GM23248 (cell line): Measurements from ENCODE around the gene DCUN1D1. TPM values are rescaled to one million over a fixed set of nuclear protein-coding genes. Genes with fewer than 3 reads are reported as not detected.

Source experiments
- DNase-seq: peaks from one replicate; pipeline ENCODE4 v3.0.0-alpha.2; 2015
- H2AFZ ChIP-seq: fragments of 200-600 bp; sonication (generic); 2 replicates; pipeline ENCODE4 v1.6.1; 2016; ENCODE audit warnings: antibody characterized with exemption
- H3F3A ChIP-seq: fragments of 200-600 bp; sonication (generic); 2 replicates; pipeline ENCODE4 v1.6.1; 2016; ENCODE audit warnings: mild to moderate bottlenecking, antibody characterized with exemption, mixed run types; ENCODE audit not compliant: insufficient read depth
- H3K27ac ChIP-seq: fragments of 200-600 bp; sonication (generic); 2 replicates; pipeline ENCODE4 v1.5.1; 2016; ENCODE audit warnings: mild to moderate bottlenecking
- H3K27me3 ChIP-seq: fragments of 200-600 bp; sonication (generic); replicated peaks from 2 replicates; pipeline ENCODE4 v1.6.1; 2016; ENCODE audit warnings: mild to moderate bottlenecking; ENCODE audit not compliant: insufficient read depth
- H3K36me3 ChIP-seq: fragments of 200-600 bp; sonication (generic); 2 replicates; pipeline ENCODE4 v1.6.1; 2016; ENCODE audit warnings: low read depth, mild to moderate bottlenecking
- H3K4me1 ChIP-seq: fragments of 200-600 bp; sonication (generic); 2 replicates; pipeline ENCODE4 v1.6.1; 2016; ENCODE audit warnings: mild to moderate bottlenecking; ENCODE audit not compliant: insufficient read depth
- H3K4me2 ChIP-seq: fragments of 200-600 bp; sonication (generic); one replicate; pipeline ENCODE4 v1.6.1; 2016; ENCODE audit warnings: mild to moderate bottlenecking; ENCODE audit not compliant: unreplicated experiment
- H3K4me3 ChIP-seq: fragments of 200-600 bp; sonication (generic); 2 replicates; pipeline ENCODE4 v1.5.1; 2016; ENCODE audit warnings: mild to moderate bottlenecking
- H3K79me2 ChIP-seq: fragments of 200-600 bp; sonication (generic); 2 replicates; pipeline ENCODE4 v1.6.1; 2016; ENCODE audit warnings: mild to moderate bottlenecking; ENCODE audit not compliant: insufficient read depth
- H3K9ac ChIP-seq: fragments of 200-600 bp; sonication (generic); 2 replicates; pipeline ENCODE4 v1.6.1; 2016; ENCODE audit warnings: mild to moderate bottlenecking
- H3K9me2 ChIP-seq: fragments of 200-600 bp; sonication (generic); 2 replicates; pipeline ENCODE4 v1.6.1; 2016; ENCODE audit warnings: mixed run types, mild to moderate bottlenecking, moderate library complexity; ENCODE audit not compliant: insufficient read depth
- H3K9me3 ChIP-seq: fragments of 200-600 bp; sonication (generic); one replicate; pipeline ENCODE4 v1.6.1; 2017; ENCODE audit warnings: low read depth
- H4K20me1 ChIP-seq: fragments of 200-600 bp; sonication (generic); 2 replicates; pipeline ENCODE4 v1.6.0; 2016; ENCODE audit not compliant: insufficient read depth
- EZH2 ChIP-seq: fragments of 200-600 bp; sonication (generic); IDR thresholded peaks from 2 replicates; pipeline ENCODE4 v1.6.1; 2018; ENCODE audit warnings: antibody characterized with exemption, mild to moderate bottlenecking; ENCODE audit not compliant: insufficient read depth, poor library complexity, severe bottlenecking
- EZH2phosphoT487 ChIP-seq: fragments of 200-600 bp; sonication (generic); IDR thresholded peaks from 2 replicates; pipeline ENCODE4 v1.6.1; 2018; ENCODE audit warnings: antibody characterized with exemption, moderate library complexity, mild to moderate bottlenecking, low read depth; ENCODE audit not compliant: insufficient read depth
- WGBS, 2 experiments: methylation state at CpG; one replicate each; pipeline ENCODE4 v1.1.6; 2015 to 2017; ENCODE audit warnings: low lambda C conversion rate in 2 of 2, low coverage in 1 of 2; ENCODE audit errors: missing lambda C conversion rate in 2 of 2; 5-methylcytosine and 5-hydroxymethylcytosine counted together
- in situ Hi-C: fragments of 300-500 bp; cut with MboI; formaldehyde crosslinking; loops from 2 replicates; pipeline ENCODE4 v1.15.0; 2020
- polyA plus RNA-seq: library from polyadenylated mRNA; unstranded; fragments of >200 nt; fragmentation: Nextera tagmentation; extraction: Ambion mirVana; gene quantifications from 2 replicates; pipeline ENCODE4 v1.2.1, GENCODE V29; 2016
- total RNA-seq: library from RNA; depleted of rRNA; stranded (reverse); fragments of >200 nt; shearing (Covaris generic); gene quantifications from 2 replicates; pipeline ENCODE4 v1.2.3, GENCODE V29; 2014

Gene DCUN1D1
- total and polyA plus RNA-seq, 2 experiments from 2014 or later: 28.5 to 31.7 TPM

- Histone ChIP-seq H3K27ac (0 out of 2 replicates have a peak overlapping the region, but pooled peaks have one; percentile 4), H3K79me2 (peaks cover 57% of the 10 kb centered on the region), H4K20me1 (peaks cover 8% of the 10 kb centered on the region; the same call in 1 of the 2 replicates), H3K9me2 (no peaks in the 10 kb centered on the region), H3K9me3 (no peaks in the 10 kb centered on the region), H3K9ac (peak overlapping the region; percentile 78), H3K4me3 (peak overlapping the region; percentile 93), H3K36me3 (no peaks in the 10 kb centered on the region), H3F3A (no peaks in the 10 kb centered on the region), H3K4me2 (peak overlapping the region; percentile 78), H3K4me1 (peaks cover 13% of the 10 kb centered on the region; the same call in 1 of the 2 replicates), H2AFZ (peak overlapping the region; percentile 74), H3K27me3 (no peaks in the 10 kb centered on the region)
- TF ChIP-seq EZH2 (no peak), EZH2phosphoT487 (no peak)
- WGBS, 2 experiments: 8 to 10% methylated on average over 10 of the region's 10 CpGs
- in situ Hi-C loops: no loop called here
- DNase-seq: peak; percentile 50
Observed at GRCh38 chr3:182979103-182979673, 1.1 kb downstream of the DCUN1D1 start.

- WGBS, 2 experiments: 55 to 58% methylated on average over 5 of the region's 5 CpGs
- no peak for DNase-seq
- no peaks in the 10 kb centered on the region for H3F3A ChIP-seq
- H3K27me3 ChIP-seq: no peaks in the 10 kb centered on the region
- H3K79me2 ChIP-seq: peaks cover 65% of the 10 kb centered on the region
- peak overlapping the region; percentile 78 for H3K9ac ChIP-seq
- no peak for TF ChIP-seq EZH2
- TF ChIP-seq EZH2phosphoT487: no peak
- H2AFZ ChIP-seq: no peak overlapping the region
- in situ Hi-C loops: no loop called here
- no peaks in the 10 kb centered on the region for H3K36me3 ChIP-seq
- H3K4me3 ChIP-seq: peak overlapping the region; percentile 93
- H4K20me1 ChIP-seq: peaks cover 8% of the 10 kb centered on the region; the same call in 1 of the 2 replicates
- H3K9me2 ChIP-seq: no peaks in the 10 kb centered on the region
- H3K9me3 ChIP-seq: no peaks in the 10 kb centered on the region
- no peak overlapping the region for H3K27ac ChIP-seq
- peak overlapping the region; percentile 78 for H3K4me2 ChIP-seq
- peaks cover 13% of the 10 kb centered on the region; the same call in 1 of the 2 replicates for H3K4me1 ChIP-seq
Observed at GRCh38 chr3:182978387-182978786, 2.0 kb downstream of the DCUN1D1 start.

DNA sequence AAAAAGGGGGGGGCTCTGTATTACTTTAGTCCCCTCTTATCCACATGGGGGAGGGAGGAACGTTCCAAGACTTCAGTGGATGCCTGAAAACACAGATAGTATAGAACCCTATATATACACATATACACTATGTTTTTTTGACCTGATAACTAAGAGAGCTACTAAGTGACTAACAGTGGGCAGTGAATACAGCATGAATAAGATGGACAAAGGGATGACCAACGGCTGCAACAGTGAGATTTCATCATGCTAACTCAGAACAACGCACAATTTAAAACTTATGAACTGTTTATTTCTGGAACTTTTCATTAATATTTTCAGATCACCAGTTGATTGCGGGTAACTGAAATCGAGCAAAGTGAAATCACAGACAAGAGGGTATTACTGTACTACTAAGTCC, 7.3 kb downstream of the DCUN1D1 start:
- Histone ChIP-seq H3K9me3 (no peaks in the 10 kb centered on the region), H2AFZ (no peak overlapping the region), H3K4me3 (no peak overlapping the region), H3K4me2 (no peak overlapping the region), H4K20me1 (no peaks in the 10 kb centered on the region), H3K4me1 (peaks cover 14% of the 10 kb centered on the region), H3K27me3 (no peaks in the 10 kb centered on the region), H3K79me2 (peaks cover 100% of the 10 kb centered on the region), H3K27ac (no peak overlapping the region), H3F3A (no peaks in the 10 kb centered on the region), H3K9me2 (no peaks in the 10 kb centered on the region), H3K9ac (no peak overlapping the region), H3K36me3 (no peaks in the 10 kb centered on the region)
- WGBS, 2 experiments: 88 to 89% methylated on average over 5 of the region's 5 CpGs
- DNase-seq: no peak
- TF ChIP-seq EZH2 (no peak), EZH2phosphoT487 (no peak)
- in situ Hi-C loops: no loop called here

DNA sequence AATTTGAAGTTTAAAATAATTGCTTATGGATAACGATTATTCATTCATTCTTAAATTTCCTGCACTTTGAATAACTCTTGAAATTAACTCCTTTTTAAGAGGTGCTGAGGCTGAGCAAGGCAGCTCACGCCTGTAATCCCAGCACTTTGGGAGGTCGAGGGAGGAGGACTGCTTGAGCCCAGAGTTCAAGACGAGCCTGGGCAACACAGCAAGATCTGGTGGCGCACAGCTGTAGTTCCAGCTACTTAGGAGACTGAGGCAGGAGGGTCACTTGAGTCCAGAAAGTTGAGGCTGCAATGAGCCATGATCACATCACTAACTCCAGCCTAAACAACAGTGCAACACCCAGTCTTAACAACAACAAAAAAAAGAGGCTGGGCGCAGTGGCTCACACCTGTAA, 8.0 kb downstream of the DCUN1D1 start:
- H3K4me3 ChIP-seq: no peak overlapping the region

More for the DNA sequence above, 8.0 kb downstream of the DCUN1D1 start:
- TF ChIP-seq EZH2 (no peak), EZH2phosphoT487 (no peak)
- H3K27me3 ChIP-seq: no peaks in the 10 kb centered on the region
- in situ Hi-C loops: no loop called here
- no peak for DNase-seq
- no peak overlapping the region for H3K27ac ChIP-seq
- WGBS, 2 experiments: 70 to 74% methylated on average over 6 of the region's 6 CpGs
- no peaks in the 10 kb centered on the region for H3F3A ChIP-seq
- no peaks in the 10 kb centered on the region for H3K36me3 ChIP-seq
- H2AFZ ChIP-seq: no peak overlapping the region
- H3K9ac ChIP-seq: no peak overlapping the region
- no peaks in the 10 kb centered on the region for H3K9me2 ChIP-seq
- H3K79me2 ChIP-seq: peaks cover 100% of the 10 kb centered on the region
- H3K9me3 ChIP-seq: no peaks in the 10 kb centered on the region
- H3K4me2 ChIP-seq: no peak overlapping the region
- H4K20me1 ChIP-seq: no peaks in the 10 kb centered on the region
- peaks cover 18% of the 10 kb centered on the region for H3K4me1 ChIP-seq
